ENCODE results near the gene RMND1.

RMND1 gene

DNA sequence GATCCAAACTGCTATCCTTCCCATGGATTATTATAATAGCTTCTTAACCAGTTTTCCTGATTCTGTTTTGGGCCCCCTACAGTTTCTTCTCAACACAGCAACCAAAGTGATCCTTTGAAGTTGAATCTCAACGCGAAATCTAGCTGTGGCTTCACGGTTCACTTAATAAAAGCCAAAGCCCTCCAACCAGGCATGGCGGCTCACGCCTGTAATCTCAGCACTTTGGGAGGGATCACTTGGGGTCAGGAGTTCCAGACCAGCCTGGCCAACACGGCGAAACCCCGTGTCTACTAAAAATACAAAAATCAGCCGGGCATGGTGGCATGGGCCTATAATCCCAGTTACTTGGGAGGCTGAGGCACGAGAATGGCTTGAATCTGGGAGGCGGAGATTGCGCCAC, 3.3 kb downstream of the RMND1 start:
- TF ChIP-seq, protein P1, sequence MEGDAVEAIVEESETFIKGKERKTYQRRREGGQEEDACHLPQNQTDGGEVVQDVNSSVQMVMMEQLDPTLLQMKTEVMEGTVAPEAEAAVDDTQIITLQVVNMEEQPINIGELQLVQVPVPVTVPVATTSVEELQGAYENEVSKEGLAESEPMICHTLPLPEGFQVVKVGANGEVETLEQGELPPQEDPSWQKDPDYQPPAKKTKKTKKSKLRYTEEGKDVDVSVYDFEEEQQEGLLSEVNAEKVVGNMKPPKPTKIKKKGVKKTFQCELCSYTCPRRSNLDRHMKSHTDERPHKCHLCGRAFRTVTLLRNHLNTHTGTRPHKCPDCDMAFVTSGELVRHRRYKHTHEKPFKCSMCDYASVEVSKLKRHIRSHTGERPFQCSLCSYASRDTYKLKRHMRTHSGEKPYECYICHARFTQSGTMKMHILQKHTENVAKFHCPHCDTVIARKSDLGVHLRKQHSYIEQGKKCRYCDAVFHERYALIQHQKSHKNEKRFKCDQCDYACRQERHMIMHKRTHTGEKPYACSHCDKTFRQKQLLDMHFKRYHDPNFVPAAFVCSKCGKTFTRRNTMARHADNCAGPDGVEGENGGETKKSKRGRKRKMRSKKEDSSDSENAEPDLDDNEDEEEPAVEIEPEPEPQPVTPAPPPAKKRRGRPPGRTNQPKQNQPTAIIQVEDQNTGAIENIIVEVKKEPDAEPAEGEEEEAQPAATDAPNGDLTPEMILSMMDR (IDR thresholded peaks at IDR 0.05; ENCODE audit: poor library complexity, severe bottlenecking): no peak
- DNase-seq (ENCODE audit: low spot score) (no peak), ATAC-seq (ENCODE audit: low read depth) (no peak)
- Histone ChIP-seq H3K4me3 (ENCODE audit: severe bottlenecking) (no peak overlapping the region), H3K36me3 (ENCODE audit: low read depth) (peaks cover 24% of the 10 kb centered on the region), H3K27ac (ENCODE audit: poor library complexity, severe bottlenecking) (no peak overlapping the region), H3K4me1 (ENCODE audit: insufficient read depth, poor library complexity, severe bottlenecking) (peaks cover 20% of the 10 kb centered on the region), H3K27me3 (ENCODE audit: insufficient read depth, poor library complexity, severe bottlenecking) (no peaks in the 10 kb centered on the region), H3K9me3 (ENCODE audit: severe bottlenecking) (no peaks in the 10 kb centered on the region)

DNA sequence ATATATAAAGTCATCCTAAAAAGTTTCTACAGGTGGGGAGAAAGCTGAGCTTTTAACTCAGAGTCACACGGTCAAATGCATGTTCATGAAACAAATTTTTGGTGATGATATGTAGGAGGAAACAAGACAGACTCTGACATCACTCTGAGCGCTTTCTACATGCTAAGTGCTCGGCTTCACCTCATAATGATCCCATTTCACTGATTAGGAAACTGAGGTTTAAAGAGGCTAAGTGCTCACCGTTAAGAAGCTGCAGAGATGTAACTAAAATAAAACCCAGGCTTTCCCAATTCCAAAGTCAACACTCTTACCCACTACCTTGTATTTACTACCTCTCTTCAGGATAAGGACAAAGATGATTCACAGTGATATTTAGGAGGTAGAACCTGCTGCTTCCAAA, 4.7 kb downstream of the RMND1 start:
- Histone ChIP-seq H3K27me3 (ENCODE audit: insufficient read depth, poor library complexity, severe bottlenecking) (no peaks in the 10 kb centered on the region), H3K4me3 (ENCODE audit: severe bottlenecking) (no peak overlapping the region), H3K9me3 (ENCODE audit: severe bottlenecking) (no peaks in the 10 kb centered on the region), H3K4me1 (ENCODE audit: insufficient read depth, poor library complexity, severe bottlenecking) (peaks cover 14% of the 10 kb centered on the region), H3K36me3 (ENCODE audit: low read depth) (peaks cover 24% of the 10 kb centered on the region), H3K27ac (ENCODE audit: poor library complexity, severe bottlenecking) (peak overlapping the region; percentile 49)
- ATAC-seq (ENCODE audit: low read depth) (no peak), DNase-seq (ENCODE audit: low spot score) (no peak)
- TF ChIP-seq, protein P1 (IDR thresholded peaks at IDR 0.05; ENCODE audit: poor library complexity, severe bottlenecking): no peak

DNA sequence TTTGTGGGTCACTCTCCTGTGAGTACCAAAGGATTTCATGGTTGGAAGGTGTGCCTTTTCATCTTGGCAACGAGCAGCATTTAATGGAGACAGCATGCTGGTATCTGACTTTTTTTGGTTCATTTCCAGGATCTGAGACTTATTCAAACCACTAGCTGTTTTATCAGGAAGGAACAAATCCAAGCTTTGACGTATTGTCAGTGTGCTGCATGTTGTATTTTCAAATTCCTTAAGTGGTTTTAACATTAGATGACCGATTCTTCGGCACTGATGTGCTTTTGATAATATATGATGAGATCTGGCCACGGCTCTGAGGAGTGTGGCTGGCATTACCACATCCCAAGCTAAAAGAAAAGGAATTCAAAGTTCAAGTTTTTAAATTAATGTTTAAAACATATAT, 6.4 kb downstream of the RMND1 start:
- Histone ChIP-seq H3K4me3 (ENCODE audit: severe bottlenecking) (no peak overlapping the region), H3K9me3 (ENCODE audit: severe bottlenecking) (no peaks in the 10 kb centered on the region), H3K27ac (ENCODE audit: poor library complexity, severe bottlenecking) (peak overlapping the region; percentile 49), H3K36me3 (ENCODE audit: low read depth) (peaks cover 26% of the 10 kb centered on the region), H3K4me1 (ENCODE audit: insufficient read depth, poor library complexity, severe bottlenecking) (peaks cover 14% of the 10 kb centered on the region), H3K27me3 (ENCODE audit: insufficient read depth, poor library complexity, severe bottlenecking) (no peaks in the 10 kb centered on the region)
- ATAC-seq (ENCODE audit: low read depth) (no peak), DNase-seq (ENCODE audit: low spot score) (no peak)
- TF ChIP-seq, protein P1 (IDR thresholded peaks at IDR 0.05; ENCODE audit: poor library complexity, severe bottlenecking): no peak

DNA sequence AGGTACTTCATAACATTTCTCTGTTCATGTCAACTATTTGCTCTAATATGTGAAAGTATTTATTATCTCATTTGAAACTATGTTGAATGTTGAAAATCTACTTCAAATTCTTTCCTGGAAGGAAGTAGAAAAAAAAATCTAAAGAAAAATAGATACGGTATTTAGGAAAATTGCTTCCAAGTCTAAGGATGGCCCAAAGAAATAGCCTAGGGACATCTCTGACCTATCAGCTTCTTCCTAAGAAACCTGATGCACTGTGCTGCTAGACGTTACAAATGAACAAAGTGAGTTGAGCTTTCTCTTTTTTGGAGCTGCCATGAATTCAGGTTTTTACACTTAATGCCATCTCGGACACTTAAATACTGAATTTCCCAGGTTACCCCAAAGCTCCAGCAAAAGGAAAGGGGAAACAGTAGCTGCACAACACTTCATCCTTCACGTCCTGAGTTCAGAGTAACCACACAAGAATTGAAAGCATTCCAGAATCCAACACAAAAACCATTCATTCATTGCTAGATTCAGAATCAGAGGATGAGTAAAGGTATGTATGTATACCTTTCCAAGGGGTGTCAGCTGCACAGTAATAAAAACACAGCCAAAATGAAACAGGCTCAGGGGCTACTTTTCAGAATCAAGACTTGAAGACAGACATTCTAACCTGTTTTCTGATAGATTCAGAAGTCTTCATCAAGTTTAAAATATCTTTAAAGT, 7.9 kb downstream of the RMND1 start:
- no peaks in the 10 kb centered on the region for H3K9me3 ChIP-seq (ENCODE audit: severe bottlenecking)
- H3K4me1 ChIP-seq (ENCODE audit: insufficient read depth, poor library complexity, severe bottlenecking): peaks cover 14% of the 10 kb centered on the region
- TF ChIP-seq, protein P1 (IDR thresholded peaks at IDR 0.05; ENCODE audit: poor library complexity, severe bottlenecking): no peak
- no peak overlapping the region for H3K4me3 ChIP-seq (ENCODE audit: severe bottlenecking)
- ATAC-seq (ENCODE audit: low read depth) (no peak), DNase-seq (ENCODE audit: low spot score) (no peak)
- H3K27ac ChIP-seq (ENCODE audit: poor library complexity, severe bottlenecking): no peak overlapping the region
- H3K27me3 ChIP-seq (ENCODE audit: insufficient read depth, poor library complexity, severe bottlenecking): no peaks in the 10 kb centered on the region
- peaks cover 31% of the 10 kb centered on the region for H3K36me3 ChIP-seq (ENCODE audit: low read depth)

DNA sequence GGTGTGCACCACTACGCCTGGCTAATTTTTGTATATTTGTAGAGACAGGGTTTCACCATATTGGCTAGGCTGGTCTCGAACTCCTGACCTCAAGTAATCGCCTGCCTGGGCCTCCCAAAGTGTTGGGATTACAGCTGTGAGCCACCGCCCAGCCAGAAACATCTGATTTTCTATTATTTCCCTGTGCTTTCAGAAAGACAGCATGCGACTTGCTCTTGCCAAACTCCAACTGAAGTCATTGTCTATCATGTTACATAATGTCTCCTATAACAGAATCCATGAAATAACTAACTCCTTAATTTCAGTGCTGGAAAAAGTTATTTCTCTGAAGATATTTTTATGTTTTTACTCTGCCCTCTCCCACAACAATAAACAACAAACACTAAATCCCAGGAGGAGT, 8.5 kb downstream of the RMND1 start:
- ATAC-seq (ENCODE audit: low read depth) (no peak), DNase-seq (ENCODE audit: low spot score) (no peak)
- Histone ChIP-seq H3K4me1 (ENCODE audit: insufficient read depth, poor library complexity, severe bottlenecking) (peaks cover 14% of the 10 kb centered on the region), H3K27ac (ENCODE audit: poor library complexity, severe bottlenecking) (no peak overlapping the region), H3K27me3 (ENCODE audit: insufficient read depth, poor library complexity, severe bottlenecking) (no peaks in the 10 kb centered on the region), H3K4me3 (ENCODE audit: severe bottlenecking) (no peak overlapping the region), H3K9me3 (ENCODE audit: severe bottlenecking) (no peaks in the 10 kb centered on the region), H3K36me3 (ENCODE audit: low read depth) (peaks cover 31% of the 10 kb centered on the region)
- TF ChIP-seq, protein P1 (IDR thresholded peaks at IDR 0.05; ENCODE audit: poor library complexity, severe bottlenecking): no peak

Data from RWPE2 (cell line).